CD4-positive, alpha-beta T cell treated with Interleukin-6 for 4 hours (primary cell): Measurements from ENCODE around the gene HGF.

Source experiments
- DNase-seq: peaks from one replicate; pipeline ENCODE4 v3.0.0-alpha.2; 2020; ENCODE audit warnings: mixed read lengths

The HGF gene

DNA sequence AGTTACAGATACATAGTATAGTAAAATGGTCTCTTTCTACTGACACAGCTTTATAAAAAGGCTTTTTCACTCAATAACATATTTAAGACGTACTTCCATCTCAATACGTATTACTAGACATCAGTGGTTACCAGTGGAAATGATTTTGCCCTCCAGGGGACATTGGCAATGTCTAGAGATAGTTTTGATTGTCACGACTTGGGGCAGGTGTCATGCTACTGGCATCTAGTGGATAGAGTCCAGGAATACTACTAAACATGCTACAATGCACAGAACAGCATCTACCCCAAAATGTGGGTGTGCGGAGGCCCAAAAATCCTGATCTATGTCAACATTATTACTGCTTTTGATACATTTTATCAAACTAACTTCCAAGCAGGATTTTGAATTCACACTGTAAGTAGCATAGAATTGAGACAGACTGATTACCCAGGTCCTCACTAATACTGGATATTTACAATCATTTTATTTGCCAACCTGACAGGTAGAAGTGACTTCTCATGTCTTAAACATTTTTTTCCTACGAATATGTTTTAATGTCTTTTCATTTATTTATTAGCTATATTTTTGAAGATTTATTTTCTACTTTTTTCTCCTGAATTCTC lies 53.8 kb downstream of the HGF start:
- DNase-seq = no peak

DNA sequence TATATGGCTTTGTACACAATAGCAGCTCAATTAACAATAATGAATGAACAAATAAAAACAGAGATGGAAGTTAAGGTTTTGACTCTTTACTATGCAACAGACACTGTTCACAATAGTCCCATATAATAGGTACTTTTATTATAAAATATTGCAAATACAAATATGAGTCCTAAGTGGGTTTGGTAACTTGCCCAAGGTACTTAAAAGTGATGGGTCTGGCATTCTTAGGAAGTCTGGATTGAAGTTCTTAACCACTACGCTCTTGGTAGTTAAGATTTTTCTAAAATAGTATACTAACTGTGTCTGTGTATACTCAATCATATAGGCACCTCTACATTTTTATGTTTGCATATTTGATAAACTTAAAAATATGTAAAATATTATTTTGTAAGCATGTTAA lies 55.5 kb downstream of the HGF start:
- no peak for DNase-seq

DNA sequence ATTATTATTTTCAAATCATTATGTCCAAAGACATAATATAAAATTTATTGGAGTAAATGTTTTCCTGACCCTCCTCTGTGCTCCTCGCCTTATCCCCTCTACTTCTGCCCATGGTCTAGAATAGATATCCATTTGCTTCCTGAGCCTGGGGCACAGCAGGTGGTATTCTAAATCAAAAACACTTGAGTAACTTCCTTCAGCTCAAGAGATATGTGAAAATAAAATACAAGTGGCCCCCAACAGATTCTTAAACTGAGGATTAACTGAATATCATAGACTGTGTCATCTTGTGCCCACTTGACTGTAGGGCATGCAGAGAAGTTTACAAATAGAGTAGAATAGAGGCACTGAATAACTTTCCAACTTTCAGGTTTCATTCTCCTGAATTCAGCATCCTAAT lies 59.1 kb downstream of the HGF start:
- DNase-seq = no peak

DNA sequence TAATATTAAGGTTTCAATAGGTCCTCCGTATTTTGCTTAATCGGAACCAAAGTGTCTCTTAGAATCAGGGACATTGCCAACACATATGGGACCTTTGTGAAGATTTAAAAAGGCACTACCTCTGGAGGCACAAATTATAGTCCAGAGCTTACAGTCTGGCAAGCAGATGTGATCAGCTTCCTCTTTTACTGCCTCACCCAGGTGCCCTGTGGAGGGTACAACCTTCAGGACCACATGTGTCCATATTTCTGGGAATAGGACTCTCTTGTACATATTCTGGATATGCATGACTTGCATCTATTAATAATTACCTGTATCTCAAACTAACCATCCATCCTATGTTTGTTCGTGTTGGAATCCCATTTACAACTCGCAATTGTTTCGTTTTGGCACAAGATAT lies 60.0 kb downstream of the HGF start:
- no peak for DNase-seq

DNA sequence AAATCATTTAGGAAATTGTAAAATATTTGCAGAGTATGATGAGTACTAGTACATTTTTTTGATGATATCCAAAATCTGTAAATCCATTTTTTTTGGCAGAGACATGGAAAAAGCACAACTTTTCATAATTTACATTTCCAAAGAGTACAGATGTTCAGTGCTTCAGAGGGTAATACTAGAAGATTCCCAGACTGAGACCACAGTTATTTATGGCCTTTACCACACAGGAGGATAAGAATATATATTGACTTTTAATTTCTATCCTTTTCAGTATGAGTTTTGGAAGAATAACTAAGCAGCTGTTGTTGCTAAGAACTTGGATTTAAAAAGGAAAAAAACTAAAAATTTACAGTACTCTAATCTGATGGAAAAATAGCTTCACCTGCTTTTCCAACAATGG lies 61.9 kb downstream of the HGF start:
- DNase-seq = no peak

DNA sequence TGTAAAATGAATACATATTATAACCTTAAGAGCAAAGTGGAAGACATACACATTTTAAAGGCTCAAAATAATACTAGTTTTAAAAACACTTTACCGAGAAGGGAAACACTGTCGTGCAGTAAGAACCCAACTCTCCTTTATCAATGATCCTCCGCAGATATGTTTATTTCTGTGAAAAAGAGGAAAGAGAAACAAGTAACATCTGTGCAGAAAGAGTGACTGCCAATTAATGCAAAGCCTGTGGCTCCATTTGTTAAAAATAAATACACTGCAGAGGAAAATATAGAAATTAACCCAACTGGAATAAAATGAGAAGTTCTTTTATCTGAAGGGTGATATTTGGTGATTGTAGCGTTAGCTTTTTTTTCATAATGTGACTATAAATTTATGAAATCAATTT lies 62.7 kb downstream of the HGF start:
- DNase-seq = no peak

DNA sequence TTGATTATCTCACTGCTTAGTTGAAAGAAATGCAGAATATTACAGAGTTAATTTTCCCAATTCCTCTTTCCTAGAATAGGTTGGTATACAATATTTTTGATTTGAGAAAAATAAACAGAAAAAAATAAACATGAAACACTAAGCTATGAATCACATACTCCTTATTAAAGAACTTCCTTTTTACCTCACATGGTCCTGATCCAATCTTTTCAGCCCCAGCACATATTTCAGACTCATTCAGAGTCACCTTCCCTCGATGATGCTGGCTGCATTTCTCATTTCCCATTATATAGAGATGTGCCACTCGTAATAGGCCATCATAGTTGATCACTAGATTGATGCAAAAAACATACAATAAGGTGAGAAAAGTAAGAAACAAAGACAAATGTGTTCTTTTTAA lies 64.6 kb downstream of the HGF start:
- DNase-seq = no peak

DNA sequence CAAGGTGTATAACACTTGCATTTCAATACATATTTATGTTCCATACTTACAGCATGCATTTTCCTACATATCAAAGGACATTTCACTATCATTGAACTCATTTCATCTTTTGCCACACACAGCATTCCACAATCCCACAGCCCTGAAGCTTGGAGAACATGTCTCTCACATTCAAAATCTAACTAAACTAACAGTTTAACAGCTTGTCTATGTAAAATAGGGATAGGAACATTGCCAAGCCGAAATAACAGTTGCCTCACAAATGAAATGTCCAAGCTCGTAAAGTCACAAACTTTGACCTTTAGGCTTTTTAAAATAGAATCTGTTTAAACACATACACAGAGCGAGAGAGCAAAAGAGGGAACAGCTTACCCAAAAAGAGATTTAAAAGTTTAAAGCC lies 65.3 kb downstream of the HGF start:
- DNase-seq = no peak

DNA sequence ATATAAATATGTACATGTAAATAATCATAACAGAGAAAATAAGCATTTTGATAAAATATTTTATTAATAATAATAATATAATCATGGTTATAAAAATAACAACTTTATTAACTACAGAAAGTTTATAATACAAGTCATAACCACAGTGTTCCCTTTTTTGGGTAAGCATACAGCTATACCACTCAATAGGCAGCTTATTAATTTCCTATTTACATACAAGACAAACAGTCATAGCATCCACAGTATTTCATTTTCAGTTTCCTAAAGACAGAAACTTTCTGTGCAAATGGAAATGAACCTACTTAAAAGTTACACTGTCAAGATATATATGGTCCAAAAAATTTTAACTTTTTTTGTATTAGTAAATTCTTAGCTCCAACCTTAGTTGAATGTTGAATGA lies 70.9 kb downstream of the HGF start:
- DNase-seq = no peak

DNA sequence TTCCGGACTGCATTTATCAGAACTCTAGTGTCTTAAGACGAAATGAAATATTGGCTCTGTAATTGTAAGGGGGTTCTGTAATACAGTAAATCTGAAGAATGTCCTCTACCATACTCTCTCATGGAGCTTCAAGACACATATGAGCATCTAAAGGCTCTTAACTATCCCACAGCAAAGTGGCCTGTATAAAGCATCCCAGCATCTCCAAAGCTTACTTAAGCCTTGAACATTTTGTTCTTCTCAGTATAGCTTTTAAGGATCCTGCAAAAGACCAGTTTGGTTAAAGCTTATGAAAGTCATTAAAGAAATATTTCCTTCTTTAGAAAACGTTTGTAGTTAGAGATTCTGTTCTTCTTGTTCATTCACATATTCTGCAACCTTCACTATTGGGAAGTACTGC lies 75.1 kb downstream of the HGF start:
- DNase-seq = no peak

DNA sequence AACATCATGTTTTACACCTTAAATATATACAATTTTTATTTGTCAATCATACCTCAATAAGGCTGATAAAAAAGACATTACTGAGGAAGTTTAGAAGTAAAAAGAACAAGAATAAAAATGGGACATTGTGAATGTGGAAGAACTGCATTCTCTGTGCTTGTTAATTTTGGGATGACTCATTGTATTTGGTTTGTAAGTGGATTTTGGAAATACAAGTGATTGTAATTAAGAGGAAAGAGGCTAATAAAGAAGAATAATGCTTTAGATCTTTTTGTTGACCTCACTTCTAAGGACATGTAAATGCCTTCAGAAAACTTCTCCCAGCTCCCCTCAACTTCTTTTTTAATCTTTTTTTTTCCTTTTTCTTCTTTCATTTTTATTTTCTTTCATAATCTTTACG lies 76.0 kb downstream of the HGF start:
- DNase-seq = no peak

DNA sequence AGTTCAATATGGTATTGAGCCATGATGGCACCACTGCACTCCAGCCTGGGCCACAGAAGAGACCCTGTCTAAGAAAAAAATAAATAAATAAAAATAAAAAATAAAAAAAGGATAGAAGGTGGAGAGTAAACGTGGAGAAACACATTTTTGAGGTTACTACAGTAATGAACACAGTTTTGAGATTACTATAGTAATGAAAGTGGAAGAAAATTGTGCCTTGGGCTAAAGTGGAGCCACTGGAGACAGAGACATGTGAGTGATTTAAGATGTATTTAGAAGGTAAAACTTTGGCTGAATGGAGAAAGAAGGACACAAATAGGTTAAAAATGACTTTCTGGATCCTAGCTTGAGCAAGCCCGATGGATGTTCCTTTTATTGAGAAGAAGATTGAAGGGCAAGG lies 76.8 kb downstream of the HGF start:
- no peak for DNase-seq

DNA sequence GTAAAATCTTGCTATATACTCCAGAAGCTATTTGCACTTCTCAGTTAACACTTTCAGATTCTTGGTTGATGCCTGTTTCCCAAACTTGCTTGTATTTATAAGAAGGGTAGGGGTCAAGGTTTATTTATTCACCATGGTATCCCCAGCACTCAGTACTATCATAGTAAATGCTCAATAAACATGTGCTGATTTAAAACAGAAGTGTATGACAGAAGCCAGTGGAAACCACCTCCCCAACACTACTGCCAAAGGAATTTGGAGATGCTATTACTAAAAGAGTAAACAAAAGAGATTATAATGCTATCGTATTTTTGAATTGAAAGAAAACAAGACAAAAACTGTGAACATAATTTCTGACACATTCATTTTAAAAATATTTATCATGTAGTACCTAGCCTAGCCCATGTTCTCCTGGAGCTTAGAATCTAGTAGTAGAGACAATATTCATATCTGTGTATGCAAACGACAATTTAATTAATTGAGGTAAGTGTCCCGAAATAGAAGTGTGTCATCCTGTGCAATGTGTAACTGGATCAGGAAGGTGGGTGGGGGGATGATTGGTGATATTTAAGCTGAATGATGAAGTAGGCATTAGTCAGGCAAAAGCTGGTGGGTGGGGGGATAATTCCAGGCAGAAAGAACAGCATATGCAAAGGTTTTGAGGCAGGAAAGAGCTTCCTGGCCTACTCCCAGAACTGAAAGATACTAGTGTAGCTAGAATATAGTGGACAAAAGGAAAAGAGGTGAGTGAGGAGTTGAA lies 77.5 kb downstream of the HGF start:
- DNase-seq = no peak

DNA sequence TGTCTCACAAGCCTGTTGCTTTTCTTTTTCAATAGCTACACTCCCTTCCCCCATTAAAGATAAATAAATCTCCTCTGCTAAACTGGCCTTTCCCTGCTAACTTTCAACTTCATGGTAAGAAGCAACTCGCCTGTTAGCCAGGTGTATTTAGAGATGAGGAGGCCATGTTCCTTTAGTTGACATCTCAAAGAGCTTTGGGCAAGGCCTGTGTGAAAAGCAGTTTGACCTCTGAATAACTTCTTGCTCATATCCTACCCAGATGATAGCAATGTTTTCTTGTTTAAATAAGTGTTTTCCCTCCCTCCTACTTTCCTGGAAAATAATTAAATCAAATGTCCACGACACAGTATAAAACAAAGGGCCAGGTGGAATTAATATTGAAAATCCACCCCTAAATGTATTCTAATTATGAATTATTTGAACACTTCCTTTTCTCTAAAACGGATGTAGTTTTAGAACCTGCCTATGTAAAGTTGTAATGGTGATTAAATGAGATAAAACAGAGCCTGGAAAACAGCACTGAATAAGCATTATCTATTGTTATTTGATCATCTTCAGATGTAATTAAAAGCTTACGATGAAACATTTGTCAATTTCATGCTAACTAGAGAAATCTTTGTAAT lies 78.5 kb downstream of the HGF start:
- no peak for DNase-seq

DNA sequence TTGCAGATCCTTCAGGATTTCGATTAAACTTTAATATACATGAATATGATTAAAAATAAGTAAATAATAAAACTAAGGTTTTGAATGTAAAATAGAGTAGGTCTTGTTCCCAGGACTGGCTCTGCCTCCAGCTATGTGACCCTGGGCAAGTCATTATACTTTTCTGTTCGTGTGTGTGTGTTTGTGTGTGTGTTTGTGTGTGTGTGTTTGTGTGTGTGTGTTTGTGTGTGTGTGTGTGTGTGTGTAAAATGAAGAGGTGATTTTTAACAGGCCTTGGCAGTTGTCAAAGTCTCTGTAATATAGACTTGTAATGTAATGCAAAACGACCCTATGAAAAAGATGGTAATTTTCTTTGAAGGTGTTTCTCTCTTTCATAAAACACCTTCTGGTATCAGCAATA lies 79.2 kb downstream of the HGF start:
- DNase-seq = no peak

DNA sequence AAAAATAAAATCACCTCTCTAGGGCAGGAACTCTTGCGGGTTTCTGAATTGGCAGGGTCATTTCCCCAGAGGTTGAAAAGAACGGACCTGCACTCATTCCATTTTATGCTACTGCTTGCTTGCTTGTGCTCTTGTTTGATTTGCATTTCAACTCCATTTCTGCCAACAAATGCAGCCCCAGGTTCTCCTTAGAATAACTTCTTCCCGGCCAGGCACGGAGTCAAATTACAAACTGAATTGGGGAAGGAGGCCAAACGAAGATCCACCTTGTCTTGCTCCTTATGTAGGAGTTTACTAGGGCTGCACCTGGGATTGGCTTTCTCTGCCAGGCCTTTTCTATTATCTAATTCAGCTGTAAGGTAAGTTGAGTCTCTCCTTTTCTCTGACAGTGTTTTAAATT lies 79.6 kb downstream of the HGF start:
- DNase-seq = no peak

DNA sequence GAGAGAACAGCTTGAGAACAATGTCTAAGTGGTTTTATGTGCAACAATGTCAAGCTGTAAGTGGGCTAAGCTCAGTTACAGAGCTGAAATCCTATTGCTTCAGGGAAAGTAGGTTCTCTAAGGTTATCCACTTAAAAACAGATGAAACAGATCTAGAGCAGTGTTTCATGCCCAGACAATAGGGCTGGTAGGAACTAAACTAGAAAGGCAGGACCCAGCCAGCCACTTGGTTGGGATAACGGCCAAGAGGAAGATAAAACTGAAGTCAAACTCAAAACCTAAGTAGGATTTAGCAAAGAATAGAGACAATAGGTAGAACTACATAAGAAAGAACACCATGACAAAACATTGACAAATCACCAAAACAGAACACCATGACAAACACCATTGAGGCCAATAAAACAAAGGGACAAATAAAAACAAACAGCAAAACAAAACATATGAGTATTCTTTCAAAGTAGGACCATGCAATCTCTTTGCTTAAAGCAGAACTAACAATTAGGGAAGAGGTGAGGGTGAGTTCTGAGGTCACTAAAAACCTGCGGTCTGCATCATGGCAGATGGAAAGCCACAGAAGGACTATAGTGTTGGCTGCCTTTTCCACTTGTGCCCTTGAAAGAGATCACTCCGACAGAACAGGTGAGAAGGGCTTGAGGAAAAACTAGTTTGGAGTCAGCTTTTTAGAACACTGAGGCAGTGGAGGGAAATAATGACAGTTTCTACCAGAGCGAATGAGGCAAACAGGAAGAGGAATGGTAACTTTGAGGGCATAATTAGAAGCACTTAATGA lies 81.0 kb downstream of the HGF start:
- no peak for DNase-seq

DNA sequence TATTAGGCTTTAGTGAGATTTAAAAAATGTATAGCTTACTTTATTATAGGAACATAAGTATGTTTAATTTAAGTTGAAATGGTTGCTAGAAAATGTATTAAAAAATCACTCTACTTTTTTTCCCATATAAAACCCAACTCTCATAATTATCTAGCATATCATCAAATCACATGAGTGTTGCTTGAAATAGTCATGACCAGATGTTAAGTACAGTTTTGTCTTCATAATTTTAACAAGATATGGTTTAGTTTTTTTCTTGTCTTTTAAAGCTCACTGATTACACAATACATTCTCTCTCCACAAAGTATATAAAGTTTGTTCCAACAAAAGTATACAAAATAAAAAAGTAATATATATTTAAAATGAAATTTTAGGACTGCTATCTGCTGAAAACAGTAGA lies 82.8 kb downstream of the HGF start:
- DNase-seq = no peak

DNA sequence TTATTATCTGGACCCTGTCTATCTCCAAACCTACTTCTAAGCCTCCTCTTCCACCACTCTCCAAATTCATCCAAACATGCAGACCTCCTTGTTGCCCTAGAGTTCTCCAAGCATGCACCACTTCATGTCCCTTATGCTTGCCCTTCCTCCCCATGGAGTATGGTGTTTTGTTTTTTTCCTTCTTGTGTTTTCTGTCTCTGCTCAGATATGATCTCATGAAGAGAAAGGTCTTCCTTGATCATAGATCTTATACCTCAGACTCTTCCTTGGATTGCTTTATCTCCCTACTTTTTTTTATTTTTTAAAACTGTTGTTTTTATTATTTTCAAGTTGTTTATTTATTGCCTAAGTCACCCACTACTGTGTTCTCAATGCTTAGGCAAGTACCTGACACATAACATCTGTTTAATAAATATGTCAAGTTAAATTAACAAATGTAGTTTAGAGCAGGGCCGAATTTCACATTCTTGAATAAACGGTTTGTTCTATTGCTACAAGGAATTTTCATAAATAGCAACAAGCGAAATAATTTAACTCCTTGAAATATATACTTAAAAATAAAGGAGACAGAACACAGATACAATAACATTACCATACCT lies 84.5 kb downstream of the HGF start:
- no peak for DNase-seq

DNA sequence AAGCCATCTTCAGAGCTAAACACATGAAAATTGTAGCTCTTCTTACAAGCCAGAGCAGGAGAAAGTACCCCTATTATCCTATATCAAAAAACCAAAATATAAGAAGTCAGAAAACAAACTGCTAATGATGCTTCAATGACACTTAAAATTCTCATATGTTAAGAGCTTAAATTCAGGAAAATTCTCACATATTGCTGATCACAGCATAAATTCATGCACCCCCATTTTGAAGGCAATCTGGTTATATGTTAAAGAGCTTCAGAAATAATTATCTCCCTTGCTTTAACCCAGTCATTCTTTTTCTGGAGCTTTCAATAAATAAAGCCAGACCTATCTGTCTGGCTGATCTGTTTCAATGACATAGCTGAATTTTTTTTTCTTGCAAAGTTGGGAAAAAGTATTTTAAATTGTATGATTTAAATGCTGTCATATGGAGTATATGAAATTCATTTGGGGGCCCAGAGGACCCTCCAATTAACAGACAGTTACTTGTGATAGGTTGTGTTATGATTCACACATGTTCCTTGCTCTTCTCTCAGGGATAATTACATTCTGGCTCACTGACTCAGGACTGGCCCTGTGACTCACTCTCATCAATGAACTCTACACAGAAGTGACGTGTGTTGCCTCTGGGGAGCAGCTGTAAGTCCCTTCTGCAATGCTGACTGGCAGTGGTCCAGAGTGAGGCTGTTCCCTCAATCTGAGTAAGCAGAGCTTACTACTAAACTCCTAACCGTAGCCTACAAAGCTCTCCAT lies 85.2 kb downstream of the HGF start:
- DNase-seq = no peak

DNA sequence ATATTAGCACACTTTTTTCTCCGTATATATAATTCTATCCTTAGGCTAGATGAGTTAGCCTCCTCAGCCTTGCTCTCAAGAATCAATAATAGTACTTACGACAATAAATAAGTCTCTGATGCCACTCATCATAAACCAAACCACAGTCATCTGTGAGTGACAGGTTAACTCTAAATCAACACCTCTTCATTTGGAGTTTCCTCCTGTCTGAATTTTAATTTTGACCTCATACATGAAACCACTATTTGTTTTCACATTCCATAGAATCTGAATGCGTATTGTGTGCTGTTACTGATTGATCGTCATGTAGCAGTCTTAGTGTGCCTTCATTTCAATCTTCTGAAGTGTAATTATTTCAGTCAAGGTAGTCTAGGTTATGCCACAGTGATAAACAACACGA lies 85.8 kb downstream of the HGF start:
- DNase-seq = no peak

DNA sequence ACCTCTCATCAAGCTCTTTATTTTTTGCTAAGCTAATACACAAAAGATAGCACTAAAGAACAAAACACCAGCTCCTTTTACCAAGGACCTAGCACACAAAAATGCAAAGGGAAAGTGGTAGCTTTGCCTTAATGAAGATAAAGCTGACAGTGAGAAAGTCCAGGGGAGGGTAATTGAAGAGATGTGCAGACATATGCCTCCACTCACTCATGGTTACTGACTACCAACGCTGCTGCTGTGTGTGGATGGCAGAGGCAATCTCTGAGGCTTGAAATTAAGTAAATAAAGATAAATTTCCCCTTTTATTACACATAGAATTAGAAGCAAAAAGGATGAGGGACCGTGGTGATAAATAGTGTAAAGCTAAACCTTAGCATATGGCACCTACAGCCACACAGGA lies 87.0 kb downstream of the HGF start:
- DNase-seq = no peak

DNA sequence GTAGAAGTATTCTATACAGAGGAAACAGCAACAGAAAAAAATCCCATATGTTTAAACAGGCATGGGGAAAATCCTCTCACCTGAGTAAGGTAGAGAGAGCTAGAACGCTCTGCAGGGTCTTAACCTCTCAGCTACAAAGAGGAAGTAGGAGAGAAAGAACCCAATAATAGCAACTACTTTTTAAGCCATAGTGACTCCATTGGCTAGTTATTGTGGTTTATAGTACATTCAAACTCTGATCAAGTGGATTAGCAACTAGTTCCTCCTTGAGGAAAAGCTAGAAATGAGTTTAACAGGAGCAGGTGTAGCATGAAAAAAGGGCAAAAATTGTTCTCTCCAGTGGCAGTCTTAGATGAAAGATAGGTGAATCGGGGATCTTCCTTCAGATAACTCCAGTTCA lies 89.7 kb downstream of the HGF start:
- no peak for DNase-seq
